Globus pallidus (tissue), 1 donor: Measurements from ENCODE around the gene CASS4.
A peak's percentile ranks its signal among the peaks of the same experiment; 100 is the strongest.

Experiments used
- DNase-seq: peaks from one replicate; pipeline ENCODE4 v3.0.0-alpha.2; 2015; ENCODE audit warnings: low spot score

The CASS4 gene

DNA sequence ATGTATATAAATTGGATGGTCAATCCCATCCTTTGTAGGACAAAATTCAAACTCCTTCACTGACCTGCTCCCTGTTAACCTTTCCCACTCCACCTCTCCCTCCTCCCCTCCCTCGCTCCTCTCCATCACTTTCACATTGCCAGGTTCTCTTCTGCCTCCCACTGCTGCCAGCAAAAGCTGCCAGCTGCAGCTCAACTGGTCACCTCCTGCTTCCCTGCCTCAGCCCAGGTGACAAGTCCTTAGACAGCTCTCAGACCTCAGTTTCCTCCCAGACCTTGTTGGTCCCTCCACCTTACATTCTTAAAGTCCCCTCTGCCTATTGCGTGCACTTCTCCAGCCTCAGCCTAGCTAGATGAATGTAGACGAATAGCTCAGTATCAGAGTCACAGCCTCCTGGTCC is 33.1 kb downstream of the CASS4 start:
- DNase-seq, result no peak

- DNase-seq, result no peak
These were observed 33.5 kb downstream of the CASS4 start for GRCh38 chr20:56445540-56445939.

- no peak for DNase-seq
These were observed 35.2 kb downstream of the CASS4 start for GRCh38 chr20:56447227-56447626.

DNA sequence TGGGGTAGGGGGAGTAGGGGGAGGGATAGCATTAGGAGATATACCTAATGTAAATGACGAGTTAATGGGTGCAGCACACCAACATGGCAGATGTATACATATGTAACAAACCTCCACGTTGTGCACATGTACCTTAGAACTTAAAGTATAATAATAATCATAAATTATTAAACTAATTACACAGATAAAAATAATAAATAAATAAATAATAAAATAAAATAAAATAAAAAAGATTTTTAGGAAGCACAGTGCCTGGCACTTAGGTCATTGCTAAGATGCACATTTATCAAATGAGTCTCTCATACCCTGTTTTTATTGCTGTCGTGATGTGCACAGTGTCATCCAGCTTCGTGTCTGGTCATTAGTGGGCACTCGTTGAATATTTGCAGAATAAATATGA is 37.4 kb downstream of the CASS4 start:
- no peak for DNase-seq

DNA sequence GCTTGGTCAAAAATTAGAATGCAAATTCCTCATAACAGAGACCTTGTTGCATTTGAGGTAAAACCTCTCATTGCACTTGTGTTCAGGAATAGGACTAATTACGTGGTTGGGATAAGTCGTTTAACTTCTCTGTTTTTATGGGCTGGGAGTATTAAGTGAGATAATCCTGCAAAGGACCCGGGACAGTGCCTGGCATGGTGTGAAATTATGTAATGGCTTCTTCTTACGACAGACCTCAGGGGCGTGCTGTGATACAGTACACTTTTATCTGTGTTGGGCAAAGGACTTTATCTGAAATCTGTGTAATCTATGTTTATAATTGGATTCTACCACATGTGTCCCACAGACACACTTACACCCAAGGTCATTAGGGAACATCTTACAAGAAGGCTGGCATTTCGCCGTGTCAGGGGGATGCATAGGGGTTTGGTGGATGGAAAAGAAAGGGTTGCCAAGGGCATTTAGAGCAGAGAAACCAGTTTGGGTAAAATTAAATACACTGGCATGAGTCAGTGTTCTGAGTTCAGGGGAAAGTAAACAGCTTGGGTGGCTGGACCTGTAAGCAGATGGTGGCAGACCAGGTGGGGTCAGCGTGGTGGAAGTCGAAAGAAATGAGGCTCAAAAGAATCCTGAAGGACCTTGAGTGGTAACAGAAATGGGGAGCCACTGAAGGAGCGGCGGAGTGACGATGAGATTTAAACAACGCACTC is 39.2 kb downstream of the CASS4 start:
- no peak for DNase-seq

DNA sequence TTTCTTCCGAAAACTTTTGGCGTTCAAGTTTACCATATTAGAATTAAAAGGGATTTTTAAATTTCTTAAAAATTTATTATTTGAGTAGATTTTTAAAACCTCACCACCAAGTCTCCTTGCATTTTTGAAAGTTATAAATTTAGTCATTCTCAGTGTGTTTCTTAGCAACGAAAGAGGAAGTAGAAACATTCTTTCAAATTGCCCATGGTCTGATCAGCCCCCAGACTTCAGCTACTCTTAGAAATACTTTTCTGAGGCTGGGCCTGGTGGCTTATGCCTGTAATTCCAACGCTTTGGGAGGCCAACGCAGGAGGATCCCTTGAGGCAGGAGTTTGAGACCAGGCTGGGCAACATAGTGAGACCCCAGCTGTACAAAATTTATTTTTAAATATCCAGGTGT is 41.3 kb downstream of the CASS4 start:
- no peak for DNase-seq

DNA sequence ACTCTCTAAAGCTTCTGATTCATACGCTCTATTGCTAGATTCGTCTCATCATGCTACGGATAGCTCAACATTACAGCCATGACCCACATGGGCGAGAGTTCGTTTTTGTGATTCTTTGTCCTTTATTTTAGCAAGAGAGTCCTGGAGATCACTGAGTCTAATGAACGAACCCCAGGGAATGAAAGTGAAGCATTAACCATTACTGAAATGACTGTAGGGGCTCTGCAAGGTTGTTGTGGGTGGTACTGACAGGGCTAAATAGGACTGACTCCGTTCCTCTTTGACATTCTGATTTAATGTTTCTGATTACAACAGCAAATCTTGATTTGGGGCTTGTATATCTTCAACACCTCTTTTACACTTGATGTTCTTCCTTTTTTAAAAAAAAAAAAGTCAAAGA is 42.7 kb downstream of the CASS4 start:
- DNase-seq, result no peak

GRCh38 chr20:56458206-56458821 is 46.3 kb downstream of the CASS4 start:
- no peak for DNase-seq

GRCh38 chr20:56460459-56460858 is 48.4 kb downstream of the CASS4 start:
- no peak for DNase-seq

DNA sequence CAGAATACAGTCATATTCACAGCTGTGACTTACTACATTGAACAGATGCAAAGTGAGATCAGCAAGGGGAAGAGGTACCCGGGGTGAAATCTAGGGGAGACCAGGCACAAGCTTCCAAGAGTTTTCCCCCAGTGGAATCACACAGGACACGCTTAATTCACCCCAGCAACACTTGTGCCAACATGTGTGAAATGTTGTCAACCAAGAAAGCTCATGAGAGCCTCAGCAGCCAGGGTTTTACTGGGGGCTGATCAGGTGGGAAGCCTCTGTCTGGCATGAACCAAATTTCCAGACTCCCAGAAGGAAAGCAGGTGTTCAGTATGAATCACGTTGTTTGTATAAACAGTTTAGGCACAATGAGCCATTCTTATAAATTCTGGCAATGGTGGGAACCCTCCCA is 49.5 kb downstream of the CASS4 start:
- no peak for DNase-seq

- DNase-seq, result no peak
These were observed 51.4 kb downstream of the CASS4 start for GRCh38 chr20:56463428-56463827.

DNA sequence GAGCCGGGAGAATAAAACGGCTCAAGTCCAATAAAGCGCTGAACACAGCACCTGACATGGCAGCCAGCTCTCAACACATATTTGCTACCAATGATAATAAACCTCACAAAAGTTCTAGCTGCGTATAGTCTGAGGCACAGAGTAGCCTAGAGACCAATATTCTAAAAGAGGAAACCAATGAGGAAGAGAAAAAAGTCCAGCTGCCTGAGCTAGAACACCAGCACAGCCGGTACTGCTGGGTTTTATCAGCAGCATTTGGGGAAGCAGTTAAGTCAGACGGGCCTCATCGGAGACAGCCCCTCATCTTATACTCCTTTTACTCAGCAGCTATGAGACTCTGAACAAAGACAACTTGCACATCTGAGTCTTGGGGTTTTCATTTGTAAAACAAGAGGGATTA is 53.9 kb downstream of the CASS4 start:
- DNase-seq, result peak; percentile 47

GRCh38 chr20:56467968-56468315 is 55.9 kb downstream of the CASS4 start:
- no peak for DNase-seq

GRCh38 chr20:56468316-56469076 is 56.4 kb downstream of the CASS4 start, which contains the start of gene RTF2:
TSS of gene RTF2 (plus strand) at chr20:56468627. CDS start at chr20:56468698, 71 bp downstream.
- peak; percentile 91 for DNase-seq

DNA sequence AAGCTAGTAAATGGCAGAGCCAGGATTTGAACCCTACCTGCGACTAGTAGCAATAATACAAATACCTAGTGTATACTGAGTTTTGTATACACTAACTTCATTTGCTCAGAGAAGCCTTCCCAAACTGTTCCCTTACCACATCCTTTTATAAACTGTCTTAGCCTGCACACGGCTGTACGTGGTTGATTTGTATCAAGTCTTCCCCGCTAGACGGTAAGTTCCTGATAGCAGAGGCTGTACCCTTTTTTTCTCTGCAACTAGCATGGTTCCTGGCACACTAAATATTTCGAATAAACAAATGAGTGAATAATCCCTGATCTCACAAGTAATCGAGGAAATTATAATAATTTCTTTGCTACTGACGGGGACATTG is 57.0 kb downstream of the CASS4 start:
- DNase-seq, result no peak

GRCh38 chr20:56483970-56484369 is 71.9 kb downstream of the CASS4 start:
- DNase-seq, result peak; percentile 38

GRCh38 chr20:56487216-56487615 is 75.2 kb downstream of the CASS4 start:
- DNase-seq, result no peak

DNA sequence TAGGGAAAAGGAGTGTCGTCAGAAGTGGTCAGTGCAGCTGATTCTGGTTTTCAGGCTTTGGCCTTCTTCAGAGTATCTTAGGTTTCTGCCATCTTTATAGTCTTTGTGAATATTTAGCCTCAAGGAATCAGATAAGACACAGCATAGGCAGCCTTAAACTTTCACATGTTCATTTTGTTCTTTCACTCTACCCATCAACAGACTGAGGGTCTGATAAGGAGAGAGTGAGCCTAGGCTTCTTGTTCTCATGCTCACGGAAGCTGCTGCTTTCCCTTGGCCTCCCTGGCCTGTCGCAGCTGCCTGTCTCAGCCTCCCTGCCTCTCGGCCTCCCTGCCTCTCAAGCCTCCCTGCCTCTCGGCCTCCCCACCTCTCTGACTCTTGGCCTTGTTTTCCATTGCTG is 76.5 kb downstream of the CASS4 start:
- no peak for DNase-seq

- DNase-seq, result no peak
These were observed 89.1 kb downstream of the CASS4 start for GRCh38 chr20:56501116-56501515.

DNA sequence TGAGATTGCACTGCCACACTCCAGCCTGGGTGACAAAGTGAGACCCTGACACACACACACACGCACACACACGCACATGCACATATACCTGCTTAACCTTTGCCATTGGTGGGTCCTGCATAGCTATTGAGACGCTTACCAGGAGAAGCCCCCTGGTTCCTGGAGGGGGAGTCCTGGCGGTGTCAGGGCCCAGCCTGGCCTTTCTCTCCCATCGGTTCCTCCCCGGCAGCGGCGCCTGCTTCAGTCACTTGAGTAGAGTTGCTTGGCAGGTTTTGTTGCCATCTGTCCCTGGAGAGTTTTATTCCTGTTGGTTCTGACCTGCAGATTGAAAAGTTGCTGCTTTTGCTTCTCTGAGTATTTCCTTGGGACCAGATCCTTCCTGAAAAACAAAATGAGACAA is 91.9 kb downstream of the CASS4 start:
- no peak for DNase-seq

DNA sequence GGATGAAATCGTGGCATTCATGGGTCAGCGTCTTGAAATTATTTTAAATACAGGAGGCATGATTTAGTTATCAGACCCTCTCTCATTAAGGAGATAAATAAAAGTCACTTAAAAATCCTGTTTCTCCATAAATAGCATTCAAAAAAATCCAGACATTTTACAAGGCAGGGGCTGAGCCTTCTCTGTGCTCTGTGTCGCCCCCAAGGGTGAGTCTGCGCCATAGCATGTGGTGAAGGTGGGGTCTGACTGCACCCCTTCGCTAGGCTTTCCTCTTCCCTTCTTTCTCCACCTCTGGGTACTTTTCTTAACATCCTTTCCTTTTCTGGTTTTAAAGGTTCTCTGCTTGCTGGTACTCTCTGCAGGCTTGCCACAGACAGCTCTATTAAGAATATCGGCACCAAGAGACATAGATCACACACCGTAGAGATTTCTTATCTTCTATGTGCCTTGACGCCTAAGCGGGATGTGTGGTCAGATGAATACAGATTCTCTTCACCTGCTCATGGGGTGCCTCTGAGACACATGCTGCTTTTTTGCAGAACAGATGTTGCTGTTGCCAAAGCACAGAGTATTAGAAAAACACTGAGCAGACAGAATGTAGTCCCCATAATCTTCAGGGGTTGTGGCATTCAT is 92.4 kb downstream of the CASS4 start:
- DNase-seq, result no peak

GRCh38 chr20:56506103-56506502 is 94.0 kb downstream of the CASS4 start:
- no peak for DNase-seq
